ENCODE results near the gene DENND10.

DNA sequence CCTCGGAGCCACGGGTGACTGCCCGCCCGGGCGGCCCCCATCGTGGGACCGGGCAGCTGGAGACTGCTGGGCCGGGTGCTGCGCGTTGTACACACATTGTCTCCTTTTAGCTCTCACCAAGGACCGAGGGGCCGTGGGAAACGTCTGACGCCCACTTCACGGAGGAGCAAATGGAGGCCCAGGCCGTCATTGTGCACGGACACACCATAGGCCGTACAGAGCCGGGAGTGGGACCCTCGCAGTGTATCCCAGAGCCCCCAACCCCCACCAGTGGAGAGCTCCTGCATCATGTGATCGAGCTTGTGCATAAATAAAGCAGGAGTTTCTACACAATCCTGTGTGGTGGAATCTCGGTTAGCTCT, 722 bp downstream of the DENND10 start:
- TF ChIP-seq, protein P1, sequence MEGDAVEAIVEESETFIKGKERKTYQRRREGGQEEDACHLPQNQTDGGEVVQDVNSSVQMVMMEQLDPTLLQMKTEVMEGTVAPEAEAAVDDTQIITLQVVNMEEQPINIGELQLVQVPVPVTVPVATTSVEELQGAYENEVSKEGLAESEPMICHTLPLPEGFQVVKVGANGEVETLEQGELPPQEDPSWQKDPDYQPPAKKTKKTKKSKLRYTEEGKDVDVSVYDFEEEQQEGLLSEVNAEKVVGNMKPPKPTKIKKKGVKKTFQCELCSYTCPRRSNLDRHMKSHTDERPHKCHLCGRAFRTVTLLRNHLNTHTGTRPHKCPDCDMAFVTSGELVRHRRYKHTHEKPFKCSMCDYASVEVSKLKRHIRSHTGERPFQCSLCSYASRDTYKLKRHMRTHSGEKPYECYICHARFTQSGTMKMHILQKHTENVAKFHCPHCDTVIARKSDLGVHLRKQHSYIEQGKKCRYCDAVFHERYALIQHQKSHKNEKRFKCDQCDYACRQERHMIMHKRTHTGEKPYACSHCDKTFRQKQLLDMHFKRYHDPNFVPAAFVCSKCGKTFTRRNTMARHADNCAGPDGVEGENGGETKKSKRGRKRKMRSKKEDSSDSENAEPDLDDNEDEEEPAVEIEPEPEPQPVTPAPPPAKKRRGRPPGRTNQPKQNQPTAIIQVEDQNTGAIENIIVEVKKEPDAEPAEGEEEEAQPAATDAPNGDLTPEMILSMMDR (IDR thresholded peaks at IDR 0.05 in 4 of 5, conservative IDR thresholded peaks at IDR 0.05 in 1 of 5): no peak
- no peak for TF ChIP-seq POLR2A (IDR thresholded peaks at IDR 0.05)

Data from gastrocnemius medialis (tissue), 4 donors.